ENCODE data around the gene GRM2. TPM values are rescaled to one million over a fixed set of nuclear protein-coding genes. Genes with fewer than 3 reads are reported as not detected.

The GRM2 gene
- total RNA-seq, 1 experiment from 2014 or later: 0.57 TPM

GRCh38 chr3:51704511-51704950 lies 2.3 kb upstream of the GRM2 start:
- Mint-ChIP-seq H3K36me3 (ENCODE audit: insufficient read depth, unreplicated experiment) (no peaks in the 10 kb centered on the region), H3K27me3 (ENCODE audit: unreplicated experiment) (no peaks in the 10 kb centered on the region), H3K4me1 (ENCODE audit: low read depth, unreplicated experiment) (no peaks in the 10 kb centered on the region), H3K4me3 (ENCODE audit: low read depth, unreplicated experiment) (no peak overlapping the region), H3K9me3 (ENCODE audit: low read depth, unreplicated experiment) (no peaks in the 10 kb centered on the region), H3K27ac (ENCODE audit: unreplicated experiment) (no peak overlapping the region)
- intact Hi-C loops (cut with micrococcal nuclease; ENCODE audit: unreplicated experiment): no loop called here
- TF ChIP-seq CTCF (IDR thresholded peaks at IDR 0.05; ENCODE audit: unreplicated experiment): no peak
- BruUV-seq (replicated peaks): no TSS peak
- no peak for DNase-seq
- CTCF ChIA-PET: no interaction called here

- TF ChIP-seq CTCF (IDR thresholded peaks at IDR 0.05; ENCODE audit: unreplicated experiment): no peak
- H3K27ac Mint-ChIP-seq (ENCODE audit: unreplicated experiment): no peak overlapping the region
- no peaks in the 10 kb centered on the region for H3K36me3 Mint-ChIP-seq (ENCODE audit: insufficient read depth, unreplicated experiment)
- no peaks in the 10 kb centered on the region for H3K4me1 Mint-ChIP-seq (ENCODE audit: low read depth, unreplicated experiment)
- H3K9me3 Mint-ChIP-seq (ENCODE audit: low read depth, unreplicated experiment): no peaks in the 10 kb centered on the region
- no peaks in the 10 kb centered on the region for H3K27me3 Mint-ChIP-seq (ENCODE audit: unreplicated experiment)
- no peak for DNase-seq
- no peak overlapping the region for H3K4me3 Mint-ChIP-seq (ENCODE audit: low read depth, unreplicated experiment)
- intact Hi-C loops (cut with micrococcal nuclease; ENCODE audit: unreplicated experiment): no loop called here
- BruUV-seq (replicated peaks): no TSS peak
- CTCF ChIA-PET: no interaction called here
Measured at GRCh38 chr3:51705276-51706020, 1.4 kb upstream of the GRM2 start.

GRCh38 chr3:51706021-51706485 lies 815 bp upstream of the GRM2 start:
- CTCF ChIA-PET: no interaction called here
- BruUV-seq (replicated peaks): no TSS peak

GRCh38 chr3:51708216-51708845 lies 1.5 kb downstream of the GRM2 start:
- H3K36me3 Mint-ChIP-seq (ENCODE audit: insufficient read depth, unreplicated experiment): no peaks in the 10 kb centered on the region
- H3K9me3 Mint-ChIP-seq (ENCODE audit: low read depth, unreplicated experiment): no peaks in the 10 kb centered on the region
- H3K27ac Mint-ChIP-seq (ENCODE audit: unreplicated experiment): no peak overlapping the region
- BruUV-seq (replicated peaks): no TSS peak
- DNase-seq: no peak
- H3K4me1 Mint-ChIP-seq (ENCODE audit: low read depth, unreplicated experiment): no peaks in the 10 kb centered on the region
- no peaks in the 10 kb centered on the region for H3K27me3 Mint-ChIP-seq (ENCODE audit: unreplicated experiment)
- CTCF ChIA-PET: no interaction called here
- intact Hi-C loops (cut with micrococcal nuclease; ENCODE audit: unreplicated experiment): no loop called here
- no peak for TF ChIP-seq CTCF (IDR thresholded peaks at IDR 0.05; ENCODE audit: unreplicated experiment)
- H3K4me3 Mint-ChIP-seq (ENCODE audit: low read depth, unreplicated experiment): no peak overlapping the region

More at GRCh38 chr3:51706021-51706485, 815 bp upstream of the GRM2 start:
- no peak for TF ChIP-seq CTCF (IDR thresholded peaks at IDR 0.05; ENCODE audit: unreplicated experiment)
- no peak overlapping the region for H3K27ac Mint-ChIP-seq (ENCODE audit: unreplicated experiment)
- H3K36me3 Mint-ChIP-seq (ENCODE audit: insufficient read depth, unreplicated experiment): no peaks in the 10 kb centered on the region
- DNase-seq: no peak
- intact Hi-C loops (cut with micrococcal nuclease; ENCODE audit: unreplicated experiment): no loop called here
- H3K4me1 Mint-ChIP-seq (ENCODE audit: low read depth, unreplicated experiment): no peaks in the 10 kb centered on the region
- H3K9me3 Mint-ChIP-seq (ENCODE audit: low read depth, unreplicated experiment): no peaks in the 10 kb centered on the region
- no peaks in the 10 kb centered on the region for H3K27me3 Mint-ChIP-seq (ENCODE audit: unreplicated experiment)
- no peak overlapping the region for H3K4me3 Mint-ChIP-seq (ENCODE audit: low read depth, unreplicated experiment)

All from Calu3 (cell line).